Liver (tissue), 3 donors: ENCODE results near the gene PLCL1.

Experiments
- CTCF ChIP-seq: fragments of 150-350 bp; IDR thresholded peaks from 2 replicates; pipeline ENCODE4 v1.5.1; 2017; ENCODE audit warnings: improper control_type of control experiment, low read depth, low read length; ENCODE audit not compliant: missing input control
- EGR1 ChIP-seq, 2 donors: IDR thresholded peaks; 2 replicates each; pipeline ENCODE4 v1.6.1; 2016 to 2018; ENCODE audit warnings: antibody characterized with exemption in 2 of 2, low read depth in 2 of 2
- GABPA ChIP-seq, 2 donors: IDR thresholded peaks in 1 of 2; conservative IDR thresholded peaks in 1 of 2; 2 replicates each; pipeline ENCODE4 v1.6.1; 2016; ENCODE audit warnings: antibody characterized with exemption in 2 of 2, mild to moderate bottlenecking in 1 of 2, moderate library complexity in 1 of 2
- JUND ChIP-seq, 2 donors: IDR thresholded peaks; 2 replicates each; pipeline ENCODE4 v1.6.1; 2016; ENCODE audit warnings: antibody characterized with exemption in 2 of 2
- RAD21 ChIP-seq, 2 donors: IDR thresholded peaks; 2 replicates each; pipeline ENCODE4 v1.6.1; 2016; ENCODE audit warnings: antibody characterized with exemption in 2 of 2, mild to moderate bottlenecking in 2 of 2
- REST ChIP-seq: IDR thresholded peaks from 2 replicates; pipeline ENCODE4 v1.6.1; 2016; ENCODE audit warnings: antibody characterized with exemption, mild to moderate bottlenecking
- RXRA ChIP-seq, 2 donors: IDR thresholded peaks; 2 replicates each; pipeline ENCODE4 v1.6.1; 2017 to 2018; ENCODE audit warnings: antibody characterized with exemption in 2 of 2, mild to moderate bottlenecking in 1 of 2
- SP1 ChIP-seq: IDR thresholded peaks from 2 replicates; pipeline ENCODE4 v1.6.1; 2018; ENCODE audit warnings: antibody characterized with exemption, mild to moderate bottlenecking
- TAF1 ChIP-seq: conservative IDR thresholded peaks from 2 replicates; pipeline ENCODE4 v1.6.1; 2016; ENCODE audit warnings: antibody characterized with exemption, mild to moderate bottlenecking
- TF ChIP-seq, protein P1 (sequence below): IDR thresholded peaks from 2 replicates; pipeline ENCODE4 v1.6.1; 2016; ENCODE audit warnings: antibody characterized with exemption
- TF ChIP-seq, protein P2 (sequence below): IDR thresholded peaks from 2 replicates; pipeline ENCODE4 v1.6.1; 2016; ENCODE audit warnings: antibody characterized with exemption
- donor health status: healthy.
- donor health status: healthy.

GRCh38 chr2:198073253-198073652, 268.9 kb downstream of the PLCL1 start:
- TF ChIP-seq CTCF (no peak), JUND (IDR thresholded peaks at IDR 0.05) (no peak), REST (no peak), EGR1 (IDR thresholded peaks at IDR 0.05; ENCODE audit: low read depth in 2 of 2) (no peak), RAD21 (IDR thresholded peaks at IDR 0.05) (no peak), SP1 (no peak), GABPA (IDR thresholded peaks at IDR 0.05 in 1 of 2, conservative IDR thresholded peaks at IDR 0.05 in 1 of 2) (no peak), TAF1 (no peak), RXRA (IDR thresholded peaks at IDR 0.05) (no peak)
- TF ChIP-seq, protein P1, sequence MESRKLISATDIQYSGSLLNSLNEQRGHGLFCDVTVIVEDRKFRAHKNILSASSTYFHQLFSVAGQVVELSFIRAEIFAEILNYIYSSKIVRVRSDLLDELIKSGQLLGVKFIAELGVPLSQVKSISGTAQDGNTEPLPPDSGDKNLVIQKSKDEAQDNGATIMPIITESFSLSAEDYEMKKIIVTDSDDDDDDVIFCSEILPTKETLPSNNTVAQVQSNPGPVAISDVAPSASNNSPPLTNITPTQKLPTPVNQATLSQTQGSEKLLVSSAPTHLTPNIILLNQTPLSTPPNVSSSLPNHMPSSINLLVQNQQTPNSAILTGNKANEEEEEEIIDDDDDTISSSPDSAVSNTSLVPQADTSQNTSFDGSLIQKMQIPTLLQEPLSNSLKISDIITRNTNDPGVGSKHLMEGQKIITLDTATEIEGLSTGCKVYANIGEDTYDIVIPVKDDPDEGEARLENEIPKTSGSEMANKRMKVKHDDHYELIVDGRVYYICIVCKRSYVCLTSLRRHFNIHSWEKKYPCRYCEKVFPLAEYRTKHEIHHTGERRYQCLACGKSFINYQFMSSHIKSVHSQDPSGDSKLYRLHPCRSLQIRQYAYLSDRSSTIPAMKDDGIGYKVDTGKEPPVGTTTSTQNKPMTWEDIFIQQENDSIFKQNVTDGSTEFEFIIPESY, result no peak
- TF ChIP-seq, protein P2, sequence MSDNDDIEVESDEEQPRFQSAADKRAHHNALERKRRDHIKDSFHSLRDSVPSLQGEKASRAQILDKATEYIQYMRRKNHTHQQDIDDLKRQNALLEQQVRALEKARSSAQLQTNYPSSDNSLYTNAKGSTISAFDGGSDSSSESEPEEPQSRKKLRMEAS, result no peak
